GM19397 (cell line): ENCODE measurements around the gene PRKCZ.
A peak's percentile ranks its signal among the peaks of the same experiment; 100 is the strongest.

ENCODE experiments used
- ATAC-seq: cut with Tn5 transposase; IDR thresholded peaks from one replicate; pipeline ENCODE4 v1.9.1; 2021; ENCODE audit warnings: mild to moderate bottlenecking, moderate library complexity; ENCODE audit not compliant: unreplicated experiment

Gene PRKCZ

GRCh38 chr1:2185880-2186855, 136.0 kb downstream of the PRKCZ start:
- no peak for ATAC-seq

- ATAC-seq, result no peak
Measured at GRCh38 chr1:2186901-2187300, 136.7 kb downstream of the PRKCZ start.

- ATAC-seq, result no peak
Measured at GRCh38 chr1:2187619-2188018, 137.4 kb downstream of the PRKCZ start.

- ATAC-seq, result no peak
Measured at GRCh38 chr1:2188336-2188735, 138.1 kb downstream of the PRKCZ start.

GRCh38 chr1:2189459-2190425, 139.5 kb downstream of the PRKCZ start:
- no peak for ATAC-seq

DNA sequence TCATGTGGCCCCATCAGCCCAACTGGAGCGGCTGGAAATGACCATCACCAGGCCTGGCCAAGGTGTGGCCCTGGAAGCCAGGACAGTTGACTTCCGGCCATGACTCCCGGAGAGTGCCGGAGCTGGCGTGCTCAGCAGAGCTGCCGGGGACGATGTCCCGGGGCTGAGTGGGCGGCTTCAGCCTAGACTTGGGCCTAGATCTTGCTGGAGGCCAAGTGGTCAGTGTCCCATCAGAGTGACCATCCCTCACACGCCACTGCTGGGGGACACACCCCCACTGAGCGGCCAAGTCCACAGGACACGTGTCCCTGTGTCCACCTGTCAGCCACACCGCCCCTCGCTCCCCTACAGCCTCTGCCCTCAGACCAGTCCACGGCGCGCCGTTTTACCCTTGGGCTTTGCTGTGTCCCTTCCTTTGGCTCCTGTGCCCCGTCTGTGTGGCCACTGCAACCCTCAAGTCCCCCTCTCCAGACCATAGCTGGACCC, 140.3 kb downstream of the PRKCZ start:
- ATAC-seq, result no peak

DNA sequence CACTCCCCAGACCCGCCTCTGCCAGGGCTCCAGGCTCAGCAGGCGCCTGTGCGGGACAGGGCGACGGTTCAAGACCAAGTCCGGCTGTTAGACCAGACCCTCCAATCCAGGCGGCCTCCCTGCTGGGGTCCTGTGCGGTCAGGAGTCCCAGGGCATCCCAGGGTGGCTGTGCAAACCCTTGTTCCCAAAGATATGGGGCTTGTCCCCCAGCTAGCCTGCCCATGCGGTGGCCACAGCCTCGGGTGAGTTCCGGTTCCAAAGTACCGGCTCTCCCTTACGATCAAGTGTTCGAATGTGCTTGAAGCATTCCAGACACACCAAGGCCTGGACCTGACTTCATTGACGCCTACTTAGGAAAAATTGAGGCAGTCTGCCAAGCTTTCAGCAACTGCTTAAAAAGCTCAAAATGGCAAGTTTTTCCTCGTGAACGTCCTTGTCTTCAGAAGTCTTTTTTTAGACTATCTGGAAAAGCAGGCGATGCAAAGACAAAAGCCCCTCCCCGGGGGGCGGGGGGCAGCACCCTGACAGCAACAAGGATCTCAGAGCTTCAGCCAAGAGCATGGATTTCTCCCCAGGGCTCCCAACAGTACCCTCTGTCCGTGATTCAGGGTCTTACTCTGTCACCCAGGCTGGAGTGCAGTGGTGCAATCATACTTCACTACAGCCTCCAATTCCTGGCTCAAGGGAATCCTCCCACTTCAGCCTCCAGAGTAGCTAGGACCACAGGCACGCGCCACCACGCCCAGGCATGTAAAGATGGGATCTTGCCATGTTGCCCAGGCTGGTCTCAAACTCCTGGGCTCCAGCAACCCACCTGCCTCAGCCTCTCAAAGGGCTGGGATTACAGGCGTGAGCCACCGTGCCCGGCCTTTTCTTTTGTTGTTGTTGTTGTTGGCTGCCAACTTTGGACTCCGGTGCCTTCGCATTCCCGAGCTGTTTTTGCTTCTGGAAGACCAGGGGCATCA, 142.1 kb downstream of the PRKCZ start:
- ATAC-seq, result no peak

- ATAC-seq, result no peak
Measured at GRCh38 chr1:2193514-2194281, 143.5 kb downstream of the PRKCZ start.

DNA sequence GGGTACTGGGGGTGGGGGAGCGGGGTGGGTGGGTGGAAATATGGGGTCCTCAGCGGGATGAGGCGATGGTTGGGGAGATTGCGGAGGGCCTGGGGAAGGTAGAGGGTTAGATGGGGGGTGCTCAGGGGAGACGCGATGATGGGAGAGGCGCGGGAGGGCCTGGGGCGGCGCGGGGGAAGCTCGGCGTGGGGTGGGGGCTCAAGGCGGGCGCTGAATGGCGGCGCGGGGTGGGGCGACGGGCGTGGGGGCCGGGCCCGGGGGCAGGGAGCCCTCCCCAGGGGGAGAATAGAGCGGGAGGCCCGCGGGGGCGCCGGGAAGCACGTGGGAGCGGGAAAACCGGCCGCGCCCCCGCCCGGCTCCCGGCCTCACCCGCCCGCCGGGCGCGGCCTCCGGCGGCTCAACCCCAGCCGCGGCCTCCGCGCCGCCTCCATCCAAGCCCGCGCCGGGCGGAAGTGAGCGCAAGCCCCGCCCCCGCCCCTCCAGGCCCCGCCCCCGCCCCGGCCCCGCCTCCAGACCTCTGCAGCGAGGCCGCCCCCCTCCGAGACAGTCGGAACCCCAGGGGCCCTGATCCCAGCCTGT, 144.2 kb downstream of the PRKCZ start, which contains the start of gene FAAP20:
Gene FAAP20 (minus strand): TSS at position 454 of the 579 bp plus-strand sequence. CDS start 23 bp downstream, at position 431.
- peak; percentile 50 for ATAC-seq

DNA sequence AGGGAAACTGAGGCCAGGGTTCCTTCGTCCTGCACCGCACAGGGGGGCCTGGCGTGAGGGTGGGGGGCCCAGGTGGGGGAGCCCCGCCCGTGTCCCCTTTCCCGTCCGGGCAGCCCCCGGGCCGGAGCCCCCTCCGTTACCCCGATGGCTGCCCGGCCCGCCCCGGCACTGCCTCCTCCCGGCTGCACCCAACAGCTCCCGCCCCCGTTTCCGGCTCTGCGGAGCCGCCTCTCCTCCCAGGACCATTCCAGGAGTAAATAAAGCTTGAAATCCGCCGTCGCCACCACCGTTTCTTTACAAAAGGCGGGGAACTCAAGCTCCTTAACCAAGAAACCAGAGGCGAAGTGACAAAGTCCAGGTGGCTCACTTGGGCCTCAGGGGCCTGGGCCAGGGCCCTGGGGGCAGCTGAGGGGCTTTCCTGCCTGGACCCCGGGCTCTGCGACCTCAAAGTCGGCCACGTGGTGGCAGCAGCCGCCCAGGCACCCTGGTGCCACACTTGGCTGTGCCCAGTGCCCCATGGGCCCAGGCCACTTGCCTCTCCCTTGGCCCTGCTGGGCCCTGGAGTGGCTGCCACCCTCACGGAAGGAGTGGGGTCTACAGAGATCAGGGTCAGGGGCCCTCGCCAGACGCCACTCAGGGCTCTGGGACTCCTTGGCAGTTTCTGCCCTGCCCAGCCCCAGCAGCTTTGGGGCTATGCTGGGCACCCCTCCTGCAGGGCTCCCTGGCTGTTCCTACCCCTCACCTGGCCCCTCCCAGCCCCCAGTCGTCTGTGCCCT, 144.9 kb downstream of the PRKCZ start:
- ATAC-seq, result peak; percentile 49

- ATAC-seq, result no peak
Measured at GRCh38 chr1:2195785-2196184, 145.6 kb downstream of the PRKCZ start.

GRCh38 chr1:2196901-2197638, 146.9 kb downstream of the PRKCZ start:
- ATAC-seq, result no peak

DNA sequence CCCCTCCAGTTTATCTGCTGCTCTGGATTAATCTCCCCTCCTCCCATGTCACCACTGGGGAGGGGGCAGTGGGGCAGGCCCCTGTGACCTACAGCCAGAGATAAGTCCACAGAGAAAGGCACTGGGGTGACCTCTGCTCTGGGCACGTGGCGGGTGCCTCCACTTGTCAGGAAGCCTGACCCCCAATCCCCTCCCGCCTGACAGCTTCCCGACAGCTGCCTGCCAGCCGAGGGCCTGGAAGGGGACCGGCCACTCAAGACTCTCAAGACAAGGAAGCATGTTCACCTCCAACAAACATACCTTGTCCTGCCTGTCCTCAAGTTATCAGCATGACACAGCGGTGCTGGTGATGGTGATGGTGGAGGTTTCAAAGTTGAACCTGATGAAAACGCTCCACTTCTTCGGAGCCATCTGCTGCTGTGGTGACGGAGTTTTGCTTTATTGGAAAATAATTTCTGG, 147.5 kb downstream of the PRKCZ start:
- no peak for ATAC-seq

- ATAC-seq, result no peak
Measured at GRCh38 chr1:2198571-2198970, 148.4 kb downstream of the PRKCZ start.

DNA sequence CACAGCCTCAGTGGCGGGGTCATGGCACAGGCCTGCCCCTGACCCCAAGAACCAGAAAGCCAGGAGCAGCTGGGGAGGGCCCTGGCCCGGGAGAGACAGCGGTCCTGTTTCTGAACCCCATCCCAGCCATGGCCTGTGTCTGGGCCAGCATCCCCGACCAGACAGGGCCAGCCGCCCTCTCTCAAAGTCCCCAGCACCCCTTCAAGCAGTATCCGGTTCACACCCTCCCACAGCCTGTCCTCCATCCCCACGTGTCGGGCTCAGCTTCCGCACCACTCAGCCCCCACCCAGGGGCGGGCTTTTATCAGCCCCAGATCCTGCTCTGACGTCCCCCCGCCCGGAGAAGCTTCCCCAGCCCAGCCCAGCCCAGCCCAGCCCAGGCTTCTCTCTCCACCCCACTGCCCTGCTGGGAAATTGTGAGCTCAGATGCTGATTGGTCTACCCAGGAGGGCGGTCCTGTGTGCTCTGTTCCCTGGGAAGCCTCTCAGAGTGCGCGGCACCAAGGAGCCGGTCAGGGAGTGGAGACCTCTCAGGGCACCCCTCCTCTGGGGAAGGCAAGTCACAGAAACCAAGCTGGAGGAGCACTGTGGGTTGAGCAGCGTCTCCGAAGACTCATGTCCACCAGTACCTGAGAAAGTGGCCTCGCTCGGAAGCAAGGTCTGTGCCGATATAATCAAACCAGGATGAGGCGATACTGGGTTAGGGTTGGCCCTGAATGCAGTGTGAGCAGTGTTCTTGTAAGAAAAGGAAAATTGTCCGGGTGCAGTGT, 149.0 kb downstream of the PRKCZ start:
- ATAC-seq, result no peak

DNA sequence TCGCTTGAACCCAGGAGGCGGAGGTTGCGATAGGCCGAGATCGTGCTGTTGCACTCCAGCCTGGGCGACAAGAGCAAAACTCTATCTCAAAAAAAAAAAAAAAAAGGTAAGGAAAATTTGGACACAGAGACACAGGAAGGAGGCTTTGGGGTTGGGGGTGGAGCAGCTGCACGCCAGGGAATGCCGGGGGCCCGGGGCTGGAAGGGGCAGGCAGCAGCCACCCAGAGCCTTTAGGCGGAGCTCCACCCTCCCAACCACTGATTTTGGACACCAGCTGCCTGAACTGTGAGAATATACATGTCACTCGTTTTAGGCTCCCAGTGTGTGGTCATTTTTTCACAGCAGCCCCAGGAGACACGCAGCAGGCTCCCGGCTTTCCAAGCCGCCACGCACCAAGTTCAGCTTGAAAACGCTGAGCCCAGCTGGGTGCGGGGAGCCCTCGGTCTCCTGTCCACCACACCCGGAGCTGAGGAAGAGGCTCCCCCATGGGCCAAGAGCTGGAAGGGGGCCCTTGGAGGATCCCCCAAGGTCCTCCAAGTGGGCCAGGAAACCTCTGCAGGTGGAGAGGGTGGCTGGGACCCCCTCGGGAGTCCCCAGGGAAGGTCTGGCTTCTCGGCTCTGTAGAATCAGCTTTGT, 150.2 kb downstream of the PRKCZ start:
- ATAC-seq, result no peak
